DOHH2 (cell line): ENCODE results near the gene PRDM15.

Source experiments
- H3F3A ChIP-seq: fragments of 200-600 bp; sonication (generic), shearing (Covaris generic); 2 replicates; pipeline ENCODE4 v1.6.0; 2016; ENCODE audit warnings: antibody characterized with exemption, mild to moderate bottlenecking; ENCODE audit not compliant: control insufficient read depth, insufficient read depth
- H3K27ac ChIP-seq: fragments of 200-600 bp; sonication (generic); 2 replicates; pipeline ENCODE4 v1.5.1; 2014; ENCODE audit warnings: low read depth, mild to moderate bottlenecking, low read length, moderate library complexity
- H3K27me3 ChIP-seq: fragments of 200-600 bp; sonication (generic); 2 replicates; pipeline ENCODE4 v1.6.1; 2014; ENCODE audit warnings: mild to moderate bottlenecking, low read length, mixed read lengths; ENCODE audit not compliant: control insufficient read depth
- H3K36me3 ChIP-seq: fragments of 200-600 bp; sonication (generic); 2 replicates; pipeline ENCODE4 v1.6.1; 2014; ENCODE audit warnings: mild to moderate bottlenecking, low read length, moderate library complexity, mixed read lengths; ENCODE audit not compliant: control insufficient read depth
- H3K4me1 ChIP-seq: fragments of 200-600 bp; sonication (generic); 2 replicates; pipeline ENCODE4 v1.6.1; 2014; ENCODE audit warnings: mild to moderate bottlenecking, low read length, mixed read lengths; ENCODE audit not compliant: control insufficient read depth
- H3K4me2 ChIP-seq: fragments of 200-600 bp; sonication (generic); 2 replicates; pipeline ENCODE4 v1.6.0; 2014; ENCODE audit warnings: mild to moderate bottlenecking, low read length, moderate library complexity
- H3K4me3 ChIP-seq: fragments of 200-600 bp; sonication (generic); 2 replicates; pipeline ENCODE4 v1.5.1; 2014; ENCODE audit warnings: mild to moderate bottlenecking, low read length, mixed read lengths
- H3K79me2 ChIP-seq: fragments of 200-600 bp; sonication (generic); 2 replicates; pipeline ENCODE4 v1.6.1; 2014; ENCODE audit warnings: mild to moderate bottlenecking, low read length, mixed read lengths; ENCODE audit not compliant: control insufficient read depth
- H3K9me2 ChIP-seq: fragments of 200-600 bp; sonication (generic); replicated peaks from 2 replicates; pipeline ENCODE4 v1.6.1; 2014; ENCODE audit warnings: mild to moderate bottlenecking, low read length, mixed read lengths; ENCODE audit not compliant: control insufficient read depth
- H3K9me3 ChIP-seq: fragments of 200-600 bp; sonication (generic); 2 replicates; pipeline ENCODE4 v1.6.1; 2014; ENCODE audit warnings: antibody characterized with exemption, low read length, mixed read lengths; ENCODE audit not compliant: control insufficient read depth, insufficient read depth
- H4K20me1 ChIP-seq: fragments of 200-600 bp; sonication (generic); 2 replicates; pipeline ENCODE4 v1.6.0; 2014; ENCODE audit warnings: low read depth, mild to moderate bottlenecking, antibody characterized with exemption, low read length, moderate library complexity; ENCODE audit not compliant: control insufficient read depth, insufficient read depth
- EZH2phosphoT487 ChIP-seq: fragments of 200-600 bp; sonication (generic); IDR thresholded peaks from 2 replicates; pipeline ENCODE4 v1.6.1; 2017; ENCODE audit warnings: borderline replicate concordance, mild to moderate bottlenecking, antibody characterized with exemption, low read length, moderate library complexity, mixed read lengths
- TF ChIP-seq, protein P1 (sequence below): fragments of 200-600 bp; sonication (generic); IDR thresholded peaks from one replicate; pipeline ENCODE4 v1.5.1; 2014; ENCODE audit warnings: antibody characterized with exemption, mild to moderate bottlenecking, low read depth, low read length; ENCODE audit not compliant: poor library complexity, severe bottlenecking

PRDM15 gene

GRCh38 chr21:41753006-41753898 is 125.9 kb downstream of the PRDM15 start:
- no peaks in the 10 kb centered on the region for H3F3A ChIP-seq
- H3K27me3 ChIP-seq, result peaks cover 3% of the 10 kb centered on the region; the same call in 1 of the 2 replicates
- H3K9me3 ChIP-seq, result no peaks in the 10 kb centered on the region
- no peak overlapping the region for H3K4me2 ChIP-seq
- no peak overlapping the region for H3K4me3 ChIP-seq
- H3K79me2 ChIP-seq, result no peaks in the 10 kb centered on the region
- no peaks in the 10 kb centered on the region for H3K4me1 ChIP-seq
- TF ChIP-seq, protein P1, sequence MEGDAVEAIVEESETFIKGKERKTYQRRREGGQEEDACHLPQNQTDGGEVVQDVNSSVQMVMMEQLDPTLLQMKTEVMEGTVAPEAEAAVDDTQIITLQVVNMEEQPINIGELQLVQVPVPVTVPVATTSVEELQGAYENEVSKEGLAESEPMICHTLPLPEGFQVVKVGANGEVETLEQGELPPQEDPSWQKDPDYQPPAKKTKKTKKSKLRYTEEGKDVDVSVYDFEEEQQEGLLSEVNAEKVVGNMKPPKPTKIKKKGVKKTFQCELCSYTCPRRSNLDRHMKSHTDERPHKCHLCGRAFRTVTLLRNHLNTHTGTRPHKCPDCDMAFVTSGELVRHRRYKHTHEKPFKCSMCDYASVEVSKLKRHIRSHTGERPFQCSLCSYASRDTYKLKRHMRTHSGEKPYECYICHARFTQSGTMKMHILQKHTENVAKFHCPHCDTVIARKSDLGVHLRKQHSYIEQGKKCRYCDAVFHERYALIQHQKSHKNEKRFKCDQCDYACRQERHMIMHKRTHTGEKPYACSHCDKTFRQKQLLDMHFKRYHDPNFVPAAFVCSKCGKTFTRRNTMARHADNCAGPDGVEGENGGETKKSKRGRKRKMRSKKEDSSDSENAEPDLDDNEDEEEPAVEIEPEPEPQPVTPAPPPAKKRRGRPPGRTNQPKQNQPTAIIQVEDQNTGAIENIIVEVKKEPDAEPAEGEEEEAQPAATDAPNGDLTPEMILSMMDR, result no peak
- TF ChIP-seq EZH2phosphoT487, result no peak
- no peaks in the 10 kb centered on the region for H4K20me1 ChIP-seq
- H3K36me3 ChIP-seq, result no peaks in the 10 kb centered on the region
- no peak overlapping the region for H3K27ac ChIP-seq
- H3K9me2 ChIP-seq, result no peaks in the 10 kb centered on the region

DNA sequence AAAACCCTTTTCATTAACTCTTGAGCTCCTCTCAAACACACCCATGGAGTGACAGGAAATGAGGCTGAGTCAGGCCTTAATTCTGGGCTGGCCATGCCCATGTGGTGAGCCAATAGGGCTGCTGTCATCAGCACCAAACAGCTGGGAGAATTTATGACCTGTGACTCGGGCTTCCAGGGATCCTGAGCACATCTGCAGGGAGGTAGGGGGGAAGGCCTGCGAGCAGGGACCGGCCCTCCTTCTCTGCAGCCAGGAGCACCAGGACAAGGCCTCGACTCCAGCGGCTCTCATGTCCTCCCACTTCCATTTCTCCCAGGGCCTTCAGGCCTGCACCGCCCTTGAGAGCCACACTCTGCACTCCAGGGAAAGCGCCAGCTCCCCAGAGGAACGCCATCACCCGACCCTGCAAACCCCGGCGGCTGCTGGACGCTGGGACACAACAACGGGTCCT is 126.9 kb downstream of the PRDM15 start:
- Histone ChIP-seq H4K20me1 (no peaks in the 10 kb centered on the region), H3F3A (no peaks in the 10 kb centered on the region), H3K9me3 (no peaks in the 10 kb centered on the region), H3K36me3 (no peaks in the 10 kb centered on the region), H3K9me2 (no peaks in the 10 kb centered on the region), H3K79me2 (no peaks in the 10 kb centered on the region), H3K27ac (no peak overlapping the region), H3K27me3 (peaks cover 3% of the 10 kb centered on the region; the same call in 1 of the 2 replicates), H3K4me1 (no peaks in the 10 kb centered on the region), H3K4me3 (no peak overlapping the region), H3K4me2 (no peak overlapping the region)
- no peak for TF ChIP-seq EZH2phosphoT487
- TF ChIP-seq, protein P1, result no peak

DNA sequence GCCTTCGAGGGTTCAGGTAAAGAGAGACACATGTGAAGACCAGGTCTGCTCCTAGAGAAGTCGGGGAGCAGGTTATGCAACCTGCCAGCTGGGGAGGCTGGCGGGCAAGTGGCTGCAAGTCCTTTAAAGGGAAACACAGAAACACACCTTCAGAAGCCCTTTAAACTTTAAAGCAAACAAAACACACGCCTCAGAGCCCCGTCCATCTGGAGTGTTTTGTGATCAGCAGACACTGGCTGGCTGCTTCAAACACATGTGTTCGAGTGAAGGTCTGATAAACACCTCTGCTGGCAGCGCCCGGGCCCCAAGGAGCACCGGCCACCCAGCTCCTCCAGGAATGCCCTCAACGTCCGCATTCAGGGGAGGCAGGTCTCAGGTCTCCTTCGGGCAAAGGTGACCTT is 127.5 kb downstream of the PRDM15 start:
- H4K20me1 ChIP-seq, result no peaks in the 10 kb centered on the region
- H3K4me3 ChIP-seq, result no peak overlapping the region
- no peaks in the 10 kb centered on the region for H3K4me1 ChIP-seq
- H3K79me2 ChIP-seq, result no peaks in the 10 kb centered on the region
- peaks cover 3% of the 10 kb centered on the region; the same call in 1 of the 2 replicates for H3K27me3 ChIP-seq
- H3K36me3 ChIP-seq, result no peaks in the 10 kb centered on the region
- no peak overlapping the region for H3K4me2 ChIP-seq
- H3F3A ChIP-seq, result no peaks in the 10 kb centered on the region
- H3K27ac ChIP-seq, result no peak overlapping the region
- TF ChIP-seq EZH2phosphoT487, result no peak
- TF ChIP-seq, protein P1, result no peak
- H3K9me2 ChIP-seq, result no peaks in the 10 kb centered on the region
- H3K9me3 ChIP-seq, result no peaks in the 10 kb centered on the region
